VCaP (cell line): ENCODE data around the gene TRAPPC2L.

ENCODE experiments used
- H3K27ac ChIP-seq: fragments of 450-650 bp; 2 replicates; pipeline ENCODE4 v1.5.1; 2017
- CTCF ChIP-seq: fragments of 450-650 bp; conservative IDR thresholded peaks from 2 replicates; pipeline ENCODE4 v1.5.1; 2017; ENCODE audit warnings: mild to moderate bottlenecking, moderate library complexity

The TRAPPC2L gene

GRCh38 chr16:88810912-88811768 is 45.8 kb upstream of the TRAPPC2L start:
- peak overlapping the region; percentile 68 for H3K27ac ChIP-seq
- no peak for TF ChIP-seq CTCF

- H3K27ac ChIP-seq = peak within 1 kb of the TSS; percentile 68
- peak; percentile 40 for TF ChIP-seq CTCF
Measured at GRCh38 chr16:88811769-88812512, 45.0 kb upstream of the TRAPPC2L start, which contains the start of gene APRT. Gene APRT, minus strand, starts transcription at chr16:88811928. Its CDS starts 29 bp downstream, at chr16:88811899.

GRCh38 chr16:88812513-88813268 is 44.2 kb upstream of the TRAPPC2L start:
- TF ChIP-seq CTCF = peak; percentile 8; the same call in 1 of the 2 replicates
- H3K27ac ChIP-seq = peak overlapping the region; percentile 68

GRCh38 chr16:88813269-88814143 is 43.4 kb upstream of the TRAPPC2L start:
- TF ChIP-seq CTCF = no peak
- peak overlapping the region; percentile 68; the same call in 1 of the 2 replicates for H3K27ac ChIP-seq

- no peak overlapping the region for H3K27ac ChIP-seq
- no peak for TF ChIP-seq CTCF
Measured at GRCh38 chr16:88814144-88814502, 42.8 kb upstream of the TRAPPC2L start.

GRCh38 chr16:88815227-88815626 is 41.7 kb upstream of the TRAPPC2L start:
- TF ChIP-seq CTCF = no peak
- no peak overlapping the region for H3K27ac ChIP-seq
